Osteoblast (primary cell): Measurements from ENCODE around the gene ZNF385C. TPM values are rescaled to one million over a fixed set of nuclear protein-coding genes. Genes with fewer than 3 reads are reported as not detected.
A peak's percentile ranks its signal among the peaks of the same experiment; 100 is the strongest.

Experiments
- DNase-seq: peaks from one replicate; pipeline ENCODE4 v3.0.0; 2011; ENCODE audit warnings: low spot score, mixed read lengths; ENCODE audit not compliant: insufficient read length; ENCODE audit errors: missing footprints
- H2AFZ ChIP-seq: 2 replicates; pipeline ENCODE4 v1.6.0; 2011; ENCODE audit warnings: mild to moderate bottlenecking, low read length
- H3K27ac ChIP-seq: 2 replicates; pipeline ENCODE4 v1.5.1; 2011; ENCODE audit warnings: mild to moderate bottlenecking, low read depth, low read length, moderate library complexity
- H3K27me3 ChIP-seq: 2 replicates; pipeline ENCODE4 v1.6.0; 2012; ENCODE audit warnings: mild to moderate bottlenecking, control low read depth, inconsistent platforms, low read length, moderate library complexity; ENCODE audit not compliant: insufficient read depth
- H3K36me3 ChIP-seq: 2 replicates; pipeline ENCODE4 v1.5.1; 2011; ENCODE audit warnings: mild to moderate bottlenecking, low read length, control low read depth, moderate library complexity; ENCODE audit not compliant: insufficient read depth
- H3K4me1 ChIP-seq: 2 replicates; pipeline ENCODE4 v1.5.1; 2011; ENCODE audit warnings: mild to moderate bottlenecking, low read length, control low read depth, moderate library complexity; ENCODE audit not compliant: insufficient read depth
- H3K4me2 ChIP-seq: 2 replicates; pipeline ENCODE4 v1.6.0; 2011; ENCODE audit warnings: mild to moderate bottlenecking, low read length; ENCODE audit not compliant: insufficient read depth
- H3K4me3 ChIP-seq: fragments of 200-600 bp; sonication (generic); 3 replicates; pipeline ENCODE4 v1.5.1; 2012; ENCODE audit warnings: mild to moderate bottlenecking, low read length, inconsistent platforms; ENCODE audit not compliant: insufficient read depth
- H3K79me2 ChIP-seq: 2 replicates; pipeline ENCODE4 v1.6.0; 2012; ENCODE audit warnings: mild to moderate bottlenecking, low read length, control low read depth, inconsistent platforms; ENCODE audit not compliant: insufficient read depth
- H3K9me3 ChIP-seq: 2 replicates; pipeline ENCODE4 v1.5.1; 2011; ENCODE audit warnings: low read depth, low read length, control low read depth
- H4K20me1 ChIP-seq: 2 replicates; pipeline ENCODE4 v1.6.0; 2012; ENCODE audit warnings: mild to moderate bottlenecking, low read length, control low read depth; ENCODE audit not compliant: insufficient read depth
- CTCF ChIP-seq: IDR thresholded peaks from 2 replicates; pipeline ENCODE4 v1.5.1; 2011; ENCODE audit warnings: mild to moderate bottlenecking, low read depth, low read length, moderate library complexity; ENCODE audit errors: extremely low read depth
- total RNA-seq: library from RNA; depleted of rRNA; stranded (reverse); fragments of >200 nt; gene quantifications from 2 replicates; pipeline ENCODE4 v1.2.3, GENCODE V29; 2012

Gene ZNF385C
- total RNA-seq, 1 donor = not detected

GRCh38 chr17:42018988-42019387 is 79.3 kb downstream of the ZNF385C start:
- Histone ChIP-seq H3K4me2 (no peak overlapping the region), H3K27me3 (no peaks in the 10 kb centered on the region), H3K79me2 (peaks cover 59% of the 10 kb centered on the region), H3K9me3 (no peaks in the 10 kb centered on the region), H3K4me1 (peaks cover 20% of the 10 kb centered on the region), H3K27ac (no peak overlapping the region), H4K20me1 (no peaks in the 10 kb centered on the region), H3K36me3 (peaks cover 26% of the 10 kb centered on the region), H3K4me3 (no peak overlapping the region), H2AFZ (no peak overlapping the region)
- DNase-seq = no peak
- TF ChIP-seq CTCF = no peak

DNA sequence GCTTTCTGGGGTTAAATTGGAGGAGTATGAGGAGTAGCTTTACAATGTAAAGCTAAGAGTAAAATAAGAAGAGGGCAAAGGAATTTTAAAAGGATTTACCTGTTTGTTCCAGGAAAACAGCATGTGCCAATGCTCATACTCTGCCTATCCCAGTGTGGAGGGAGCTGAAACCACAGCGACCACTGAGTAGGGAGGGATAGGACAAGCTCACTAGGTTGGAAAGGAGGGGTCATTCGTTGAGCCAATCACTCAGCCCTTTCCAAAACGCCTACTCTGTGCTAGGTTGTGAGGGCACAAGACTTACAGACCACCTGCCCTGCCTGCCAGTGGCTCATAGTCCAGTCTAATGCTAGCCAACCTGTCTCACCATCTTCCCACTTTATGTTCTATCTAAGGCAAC is 79.9 kb downstream of the ZNF385C start:
- peak overlapping the region; percentile 99 for H3K4me3 ChIP-seq
- peaks cover 4% of the 10 kb centered on the region for H4K20me1 ChIP-seq
- no peaks in the 10 kb centered on the region for H3K27me3 ChIP-seq
- DNase-seq = no peak
- peak overlapping the region; percentile 97 for H3K4me2 ChIP-seq
- no peak for TF ChIP-seq CTCF
- H3K27ac ChIP-seq = peak overlapping the region; percentile 94
- peaks cover 20% of the 10 kb centered on the region for H3K36me3 ChIP-seq
- H3K4me1 ChIP-seq = peaks cover 22% of the 10 kb centered on the region
- H2AFZ ChIP-seq = peak overlapping the region; percentile 97
- peaks cover 66% of the 10 kb centered on the region for H3K79me2 ChIP-seq
- no peaks in the 10 kb centered on the region for H3K9me3 ChIP-seq

- peaks cover 14% of the 10 kb centered on the region for H3K36me3 ChIP-seq
- peaks cover 26% of the 10 kb centered on the region for H3K4me1 ChIP-seq
- H3K9me3 ChIP-seq = no peaks in the 10 kb centered on the region
- H2AFZ ChIP-seq = peak overlapping the region; percentile 97
- peak overlapping the region; percentile 99 for H3K4me3 ChIP-seq
- no peak for TF ChIP-seq CTCF
- peak overlapping the region; percentile 97 for H3K4me2 ChIP-seq
- H4K20me1 ChIP-seq = peaks cover 9% of the 10 kb centered on the region
- H3K79me2 ChIP-seq = peaks cover 71% of the 10 kb centered on the region
- H3K27me3 ChIP-seq = no peaks in the 10 kb centered on the region
- peak; percentile 89 for DNase-seq
- H3K27ac ChIP-seq = peak overlapping the region; percentile 94
Observed at GRCh38 chr17:42017866-42018200, 80.4 kb downstream of the ZNF385C start.

- peak; percentile 97 for DNase-seq
- Histone ChIP-seq H3K4me2 (peak within 1 kb of the TSS; percentile 97), H3K4me3 (peak within 1 kb of the TSS; percentile 99), H3K9me3 (no peaks in the 10 kb centered on the region), H3K36me3 (peaks cover 8% of the 10 kb centered on the region), H4K20me1 (peaks cover 10% of the 10 kb centered on the region), H3K27ac (peak within 1 kb of the TSS; percentile 94), H3K79me2 (peaks cover 75% of the 10 kb centered on the region), H2AFZ (peak within 1 kb of the TSS; percentile 97), H3K27me3 (no peaks in the 10 kb centered on the region), H3K4me1 (peaks cover 31% of the 10 kb centered on the region)
- TF ChIP-seq CTCF = no peak
Observed at GRCh38 chr17:42016941-42017865, 81.1 kb downstream of the ZNF385C start, which contains the start of gene DNAJC7. Gene DNAJC7, minus strand, starts transcription at chr17:42017439. Its CDS starts 23 bp downstream, at chr17:42017416.
